ENCODE data around the gene CDKN2A. TPM values are rescaled to one million over a fixed set of nuclear protein-coding genes. Genes with fewer than 3 reads are reported as not detected.

The CDKN2A gene
- total RNA-seq, 1 donor from 2014 or later: not detected

DNA sequence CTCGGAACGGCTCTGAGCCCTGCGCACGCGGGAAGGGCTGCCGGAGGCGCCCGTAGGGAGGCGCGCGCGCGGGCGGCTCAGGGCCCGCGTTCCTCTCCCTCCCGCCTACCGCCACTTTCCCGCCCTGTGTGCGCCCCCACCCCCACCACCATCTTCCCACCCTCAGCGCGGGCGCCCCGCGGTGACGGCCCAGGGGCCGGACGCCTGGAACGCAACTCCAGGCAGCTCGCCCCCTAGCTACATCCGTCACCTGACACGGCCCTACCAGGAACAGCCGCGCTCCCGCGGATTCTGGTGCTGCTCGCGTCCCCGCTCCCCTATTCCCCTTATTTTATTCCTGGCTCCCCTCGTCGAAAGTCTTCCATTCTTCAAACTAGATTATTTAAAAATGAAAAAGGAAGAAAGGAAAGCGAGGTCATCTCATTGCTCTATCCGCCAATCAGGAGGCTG lies 389 bp upstream of the CDKN2A start, which contains the start of gene CDKN2B-AS1:
Gene CDKN2B-AS1 (plus strand): TSS at position 236 of the 450 bp plus-strand sequence.
- Mint-ChIP-seq H3K4me3 (ENCODE audit: unreplicated experiment) (peak within 1 kb of the TSS; percentile 95), H3K9me3 (ENCODE audit: unreplicated experiment) (peaks cover 3% of the 10 kb centered on the region), H3K27me3 (ENCODE audit: unreplicated experiment) (peaks cover 24% of the 10 kb centered on the region), H3K4me1 (ENCODE audit: low read depth, unreplicated experiment) (no peaks in the 10 kb centered on the region), H3K36me3 (ENCODE audit: unreplicated experiment) (no peaks in the 10 kb centered on the region), H3K27ac (ENCODE audit: unreplicated experiment) (no peak within 1 kb of the TSS)
- TF ChIP-seq, protein P1, sequence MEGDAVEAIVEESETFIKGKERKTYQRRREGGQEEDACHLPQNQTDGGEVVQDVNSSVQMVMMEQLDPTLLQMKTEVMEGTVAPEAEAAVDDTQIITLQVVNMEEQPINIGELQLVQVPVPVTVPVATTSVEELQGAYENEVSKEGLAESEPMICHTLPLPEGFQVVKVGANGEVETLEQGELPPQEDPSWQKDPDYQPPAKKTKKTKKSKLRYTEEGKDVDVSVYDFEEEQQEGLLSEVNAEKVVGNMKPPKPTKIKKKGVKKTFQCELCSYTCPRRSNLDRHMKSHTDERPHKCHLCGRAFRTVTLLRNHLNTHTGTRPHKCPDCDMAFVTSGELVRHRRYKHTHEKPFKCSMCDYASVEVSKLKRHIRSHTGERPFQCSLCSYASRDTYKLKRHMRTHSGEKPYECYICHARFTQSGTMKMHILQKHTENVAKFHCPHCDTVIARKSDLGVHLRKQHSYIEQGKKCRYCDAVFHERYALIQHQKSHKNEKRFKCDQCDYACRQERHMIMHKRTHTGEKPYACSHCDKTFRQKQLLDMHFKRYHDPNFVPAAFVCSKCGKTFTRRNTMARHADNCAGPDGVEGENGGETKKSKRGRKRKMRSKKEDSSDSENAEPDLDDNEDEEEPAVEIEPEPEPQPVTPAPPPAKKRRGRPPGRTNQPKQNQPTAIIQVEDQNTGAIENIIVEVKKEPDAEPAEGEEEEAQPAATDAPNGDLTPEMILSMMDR (IDR thresholded peaks at IDR 0.05; ENCODE audit: partially characterized antibody, unreplicated experiment): no peak
- peak; percentile 46 for DNase-seq

DNA sequence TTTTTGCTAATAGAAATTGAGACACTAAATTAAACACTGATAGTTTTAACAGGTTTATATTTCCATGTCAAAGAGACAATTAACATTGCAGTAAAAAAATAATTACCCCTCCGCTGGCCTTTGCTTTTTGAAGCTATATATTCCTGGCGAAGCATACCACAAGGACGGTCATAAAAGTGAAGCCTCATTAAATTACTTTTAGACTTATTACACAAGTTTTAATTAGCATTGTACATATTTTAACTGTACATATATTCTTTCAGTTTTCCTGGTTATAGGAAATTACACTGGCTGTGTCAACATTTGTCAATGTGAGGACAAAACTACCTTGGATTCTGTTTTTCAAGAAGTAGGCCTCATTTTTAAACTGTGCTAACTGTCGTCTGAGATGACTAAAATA lies 1.2 kb downstream of the CDKN2A start:
- H3K27me3 Mint-ChIP-seq (ENCODE audit: unreplicated experiment): peaks cover 30% of the 10 kb centered on the region
- H3K36me3 Mint-ChIP-seq (ENCODE audit: unreplicated experiment): no peaks in the 10 kb centered on the region
- no peak overlapping the region for H3K27ac Mint-ChIP-seq (ENCODE audit: unreplicated experiment)
- no peak for DNase-seq
- H3K4me3 Mint-ChIP-seq (ENCODE audit: unreplicated experiment): peak overlapping the region; percentile 8
- H3K9me3 Mint-ChIP-seq (ENCODE audit: unreplicated experiment): peaks cover 5% of the 10 kb centered on the region
- no peaks in the 10 kb centered on the region for H3K4me1 Mint-ChIP-seq (ENCODE audit: low read depth, unreplicated experiment)
- TF ChIP-seq, protein P1 (IDR thresholded peaks at IDR 0.05; ENCODE audit: partially characterized antibody, unreplicated experiment): no peak

DNA sequence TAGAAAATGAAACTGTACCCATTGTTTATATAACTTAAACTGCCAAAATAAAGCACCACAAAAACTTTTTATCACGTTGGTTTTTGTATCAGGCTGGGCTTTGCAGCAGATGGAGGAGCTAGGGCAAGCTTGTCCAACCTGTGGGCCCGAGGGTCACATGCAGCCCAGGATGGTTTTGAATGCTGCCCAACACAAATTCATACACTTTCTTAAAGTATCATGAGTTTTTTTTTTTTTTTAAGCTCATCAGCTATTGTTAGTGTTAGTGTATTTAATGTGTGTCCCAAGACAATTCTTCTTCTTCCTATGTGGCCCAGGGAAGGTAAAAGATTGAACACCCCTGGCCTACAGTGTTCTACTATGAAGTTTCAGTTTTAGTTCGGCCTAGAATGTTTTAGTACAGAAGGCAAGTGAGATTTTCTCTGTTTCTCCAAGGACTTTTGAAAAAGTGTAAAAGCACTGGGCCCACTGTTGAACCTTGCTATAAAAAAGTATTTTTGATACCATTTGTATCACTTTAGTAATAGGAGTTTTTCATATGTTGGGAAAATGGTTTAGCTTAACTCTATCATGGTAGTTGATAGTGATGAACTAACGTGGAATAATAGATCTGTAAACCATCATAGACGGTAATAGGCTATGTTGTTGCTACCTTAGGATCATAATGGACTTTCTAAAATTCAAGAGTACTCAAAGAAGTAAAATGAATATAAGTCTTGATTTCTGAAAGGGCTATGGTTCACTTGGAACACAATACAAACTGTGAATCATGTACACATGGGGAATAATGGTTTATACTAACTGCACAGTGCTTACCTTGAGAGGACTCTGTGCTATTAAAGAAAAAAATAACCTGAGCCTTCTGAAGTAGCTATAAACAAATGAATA lies 2.9 kb downstream of the CDKN2A start:
- TF ChIP-seq, protein P1 (IDR thresholded peaks at IDR 0.05; ENCODE audit: partially characterized antibody, unreplicated experiment): no peak
- Mint-ChIP-seq H3K4me3 (ENCODE audit: unreplicated experiment) (no peak overlapping the region), H3K4me1 (ENCODE audit: low read depth, unreplicated experiment) (no peaks in the 10 kb centered on the region), H3K9me3 (ENCODE audit: unreplicated experiment) (peaks cover 6% of the 10 kb centered on the region), H3K36me3 (ENCODE audit: unreplicated experiment) (no peaks in the 10 kb centered on the region), H3K27ac (ENCODE audit: unreplicated experiment) (no peak overlapping the region), H3K27me3 (ENCODE audit: unreplicated experiment) (peaks cover 30% of the 10 kb centered on the region)
- no peak for DNase-seq

DNA sequence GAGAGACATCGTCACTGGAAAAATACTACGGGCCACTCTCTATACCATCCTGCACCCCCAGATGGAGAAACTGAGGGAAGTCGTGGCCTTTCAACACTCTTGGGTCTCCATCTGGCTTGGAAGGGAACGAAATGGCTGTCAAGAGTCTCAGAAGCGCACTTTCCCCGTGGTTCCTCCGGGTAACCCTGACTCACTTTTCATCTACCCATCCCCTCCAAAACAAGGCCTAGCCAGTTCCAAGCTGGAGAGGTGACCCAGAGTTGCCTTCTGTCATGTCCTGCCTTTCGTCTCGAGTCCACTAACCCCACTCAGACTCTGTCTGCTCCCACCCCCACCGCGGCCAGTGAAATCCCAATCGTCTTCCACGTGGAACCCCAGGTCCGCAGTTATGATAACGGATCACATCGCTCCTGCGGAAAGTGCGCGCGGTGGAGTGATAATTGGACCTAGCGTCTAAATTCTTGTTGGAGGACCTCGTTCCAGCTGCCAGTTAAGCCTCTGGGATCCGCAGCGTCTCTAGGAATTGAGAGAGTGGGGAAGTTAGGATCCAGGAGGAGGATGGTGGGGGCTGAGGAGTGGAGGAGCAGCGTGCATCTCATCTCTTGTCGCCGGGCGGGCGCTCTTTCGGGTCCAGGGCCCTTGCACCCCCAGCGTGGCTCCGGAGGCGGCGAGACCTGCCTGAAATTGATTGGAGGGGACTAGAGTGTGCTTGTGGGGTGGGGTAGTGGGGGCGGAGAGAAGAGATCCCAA lies 4.6 kb downstream of the CDKN2A start:
- Mint-ChIP-seq H3K27me3 (ENCODE audit: unreplicated experiment) (peaks cover 26% of the 10 kb centered on the region), H3K36me3 (ENCODE audit: unreplicated experiment) (no peaks in the 10 kb centered on the region), H3K9me3 (ENCODE audit: unreplicated experiment) (peaks cover 6% of the 10 kb centered on the region), H3K4me1 (ENCODE audit: low read depth, unreplicated experiment) (no peaks in the 10 kb centered on the region), H3K27ac (ENCODE audit: unreplicated experiment) (no peak overlapping the region), H3K4me3 (ENCODE audit: unreplicated experiment) (no peak overlapping the region)
- TF ChIP-seq, protein P1 (IDR thresholded peaks at IDR 0.05; ENCODE audit: partially characterized antibody, unreplicated experiment): no peak
- no peak for DNase-seq

All from glutamatergic neuron (in vitro differentiated cells).